GM23248 (cell line): Measurements from ENCODE around the gene GLDC. TPM values are rescaled to one million over a fixed set of nuclear protein-coding genes. Genes with fewer than 3 reads are reported as not detected.

Experiments
- DNase-seq: peaks from one replicate; pipeline ENCODE4 v3.0.0-alpha.2; 2015
- H2AFZ ChIP-seq: fragments of 200-600 bp; sonication (generic); 2 replicates; pipeline ENCODE4 v1.6.1; 2016; ENCODE audit warnings: antibody characterized with exemption
- H3F3A ChIP-seq: fragments of 200-600 bp; sonication (generic); 2 replicates; pipeline ENCODE4 v1.6.1; 2016; ENCODE audit warnings: mild to moderate bottlenecking, antibody characterized with exemption, mixed run types; ENCODE audit not compliant: insufficient read depth
- H3K27ac ChIP-seq: fragments of 200-600 bp; sonication (generic); 2 replicates; pipeline ENCODE4 v1.5.1; 2016; ENCODE audit warnings: mild to moderate bottlenecking
- H3K27me3 ChIP-seq: fragments of 200-600 bp; sonication (generic); replicated peaks from 2 replicates; pipeline ENCODE4 v1.6.1; 2016; ENCODE audit warnings: mild to moderate bottlenecking; ENCODE audit not compliant: insufficient read depth
- H3K36me3 ChIP-seq: fragments of 200-600 bp; sonication (generic); 2 replicates; pipeline ENCODE4 v1.6.1; 2016; ENCODE audit warnings: low read depth, mild to moderate bottlenecking
- H3K4me1 ChIP-seq: fragments of 200-600 bp; sonication (generic); 2 replicates; pipeline ENCODE4 v1.6.1; 2016; ENCODE audit warnings: mild to moderate bottlenecking; ENCODE audit not compliant: insufficient read depth
- H3K4me2 ChIP-seq: fragments of 200-600 bp; sonication (generic); one replicate; pipeline ENCODE4 v1.6.1; 2016; ENCODE audit warnings: mild to moderate bottlenecking; ENCODE audit not compliant: unreplicated experiment
- H3K4me3 ChIP-seq: fragments of 200-600 bp; sonication (generic); 2 replicates; pipeline ENCODE4 v1.5.1; 2016; ENCODE audit warnings: mild to moderate bottlenecking
- H3K79me2 ChIP-seq: fragments of 200-600 bp; sonication (generic); 2 replicates; pipeline ENCODE4 v1.6.1; 2016; ENCODE audit warnings: mild to moderate bottlenecking; ENCODE audit not compliant: insufficient read depth
- H3K9ac ChIP-seq: fragments of 200-600 bp; sonication (generic); 2 replicates; pipeline ENCODE4 v1.6.1; 2016; ENCODE audit warnings: mild to moderate bottlenecking
- H3K9me2 ChIP-seq: fragments of 200-600 bp; sonication (generic); 2 replicates; pipeline ENCODE4 v1.6.1; 2016; ENCODE audit warnings: mixed run types, mild to moderate bottlenecking, moderate library complexity; ENCODE audit not compliant: insufficient read depth
- H3K9me3 ChIP-seq: fragments of 200-600 bp; sonication (generic); one replicate; pipeline ENCODE4 v1.6.1; 2017; ENCODE audit warnings: low read depth
- H4K20me1 ChIP-seq: fragments of 200-600 bp; sonication (generic); 2 replicates; pipeline ENCODE4 v1.6.0; 2016; ENCODE audit not compliant: insufficient read depth
- EZH2 ChIP-seq: fragments of 200-600 bp; sonication (generic); IDR thresholded peaks from 2 replicates; pipeline ENCODE4 v1.6.1; 2018; ENCODE audit warnings: antibody characterized with exemption, mild to moderate bottlenecking; ENCODE audit not compliant: insufficient read depth, poor library complexity, severe bottlenecking
- EZH2phosphoT487 ChIP-seq: fragments of 200-600 bp; sonication (generic); IDR thresholded peaks from 2 replicates; pipeline ENCODE4 v1.6.1; 2018; ENCODE audit warnings: antibody characterized with exemption, moderate library complexity, mild to moderate bottlenecking, low read depth; ENCODE audit not compliant: insufficient read depth
- WGBS, 2 experiments: methylation state at CpG; one replicate each; pipeline ENCODE4 v1.1.6; 2015 to 2017; ENCODE audit warnings: low lambda C conversion rate in 2 of 2, low coverage in 1 of 2; ENCODE audit errors: missing lambda C conversion rate in 2 of 2; 5-methylcytosine and 5-hydroxymethylcytosine counted together
- in situ Hi-C: fragments of 300-500 bp; cut with MboI; formaldehyde crosslinking; loops from 2 replicates; pipeline ENCODE4 v1.15.0; 2020
- polyA plus RNA-seq: library from polyadenylated mRNA; unstranded; fragments of >200 nt; fragmentation: Nextera tagmentation; extraction: Ambion mirVana; gene quantifications from 2 replicates; pipeline ENCODE4 v1.2.1, GENCODE V29; 2016
- total RNA-seq: library from RNA; depleted of rRNA; stranded (reverse); fragments of >200 nt; shearing (Covaris generic); gene quantifications from 2 replicates; pipeline ENCODE4 v1.2.3, GENCODE V29; 2014

The GLDC gene
- total and polyA plus RNA-seq, 2 experiments from 2014 or later: 0.11 to 0.48 TPM

- in situ Hi-C loops: no loop called here
- no peaks in the 10 kb centered on the region for H3K27me3 ChIP-seq
- TF ChIP-seq EZH2 (no peak), EZH2phosphoT487 (no peak)
- 55 to 60% methylated on average over 2 of the region's 2 CpGs for WGBS, 2 experiments
- no peaks in the 10 kb centered on the region for H3K4me1 ChIP-seq
- H3K9me3 ChIP-seq: no peaks in the 10 kb centered on the region
- H3K9ac ChIP-seq: no peak overlapping the region
- no peak overlapping the region for H3K4me2 ChIP-seq
- H3K9me2 ChIP-seq: no peaks in the 10 kb centered on the region
- no peak overlapping the region for H3K4me3 ChIP-seq
- peaks cover 8% of the 10 kb centered on the region; the same call in 1 of the 2 replicates for H3K79me2 ChIP-seq
- no peak overlapping the region for H3K27ac ChIP-seq
- no peaks in the 10 kb centered on the region for H3K36me3 ChIP-seq
- H3F3A ChIP-seq: 0 out of 2 replicates have a peak, but pooled peaks cover 2% of the 10 kb centered on the region
- H2AFZ ChIP-seq: no peak overlapping the region
- H4K20me1 ChIP-seq: no peaks in the 10 kb centered on the region
- no peak for DNase-seq
These were observed 44.6 kb upstream of the GLDC start for GRCh38 chr9:6689893-6690674.

- Histone ChIP-seq H3K4me1 (peaks cover 6% of the 10 kb centered on the region; the same call in 1 of the 2 replicates), H3K27ac (no peak overlapping the region), H3K4me3 (no peak overlapping the region), H3K36me3 (no peaks in the 10 kb centered on the region), H3K9ac (no peak overlapping the region), H3K9me3 (no peaks in the 10 kb centered on the region), H3K27me3 (no peaks in the 10 kb centered on the region), H4K20me1 (no peaks in the 10 kb centered on the region), H3F3A (0 out of 2 replicates have a peak, but pooled peaks cover 5% of the 10 kb centered on the region), H3K9me2 (no peaks in the 10 kb centered on the region), H2AFZ (no peak overlapping the region), H3K4me2 (no peak overlapping the region), H3K79me2 (peaks cover 37% of the 10 kb centered on the region)
- WGBS, 2 experiments: 96 to 98% methylated on average over 4 of the region's 4 CpGs
- no peak for DNase-seq
- TF ChIP-seq EZH2: no peak
- no peak for TF ChIP-seq EZH2phosphoT487
- in situ Hi-C loops: no loop called here
These were observed 41.7 kb upstream of the GLDC start for GRCh38 chr9:6687180-6687579.

GRCh38 chr9:6686396-6686795, 40.9 kb upstream of the GLDC start:
- Histone ChIP-seq H3K36me3 (no peaks in the 10 kb centered on the region), H3K4me2 (no peak overlapping the region), H3K79me2 (peaks cover 41% of the 10 kb centered on the region), H3F3A (peaks cover 10% of the 10 kb centered on the region; the same call in 1 of the 2 replicates), H3K4me3 (no peak overlapping the region), H3K4me1 (peaks cover 6% of the 10 kb centered on the region; the same call in 1 of the 2 replicates), H3K27ac (0 out of 2 replicates have a peak overlapping the region, but pooled peaks have one; percentile 4), H3K9ac (0 out of 2 replicates have a peak overlapping the region, but pooled peaks have one; percentile 33), H2AFZ (no peak overlapping the region), H4K20me1 (no peaks in the 10 kb centered on the region), H3K9me3 (no peaks in the 10 kb centered on the region), H3K27me3 (no peaks in the 10 kb centered on the region), H3K9me2 (no peaks in the 10 kb centered on the region)
- TF ChIP-seq EZH2phosphoT487 (no peak), EZH2 (no peak)
- peak; percentile 70 for DNase-seq
- WGBS, 2 experiments: 48 to 53% methylated on average over 3 of the region's 3 CpGs
- in situ Hi-C loops: no loop called here

GRCh38 chr9:6681957-6682501, 36.5 kb upstream of the GLDC start:
- Histone ChIP-seq H3K9me3 (no peaks in the 10 kb centered on the region), H3K27ac (peak overlapping the region; percentile 95), H2AFZ (peak overlapping the region; percentile 97), H3K27me3 (no peaks in the 10 kb centered on the region), H3K4me3 (peak overlapping the region; percentile 97), H3F3A (peaks cover 10% of the 10 kb centered on the region; the same call in 1 of the 2 replicates), H3K9me2 (no peaks in the 10 kb centered on the region), H3K36me3 (no peaks in the 10 kb centered on the region), H3K9ac (peak overlapping the region; percentile 100), H4K20me1 (no peaks in the 10 kb centered on the region), H3K4me1 (peaks cover 10% of the 10 kb centered on the region), H3K79me2 (peaks cover 37% of the 10 kb centered on the region), H3K4me2 (peak overlapping the region; percentile 92)
- TF ChIP-seq EZH2: no peak
- no peak for TF ChIP-seq EZH2phosphoT487
- 19 to 21% methylated on average over 15 of the region's 15 CpGs for WGBS, 2 experiments
- peak; percentile 53 for DNase-seq
- in situ Hi-C loops: no loop called here
